ENCODE results near the gene YRDC. TPM values are rescaled to one million over a fixed set of nuclear protein-coding genes. Genes with fewer than 3 reads are reported as not detected.

YRDC gene, protein sequence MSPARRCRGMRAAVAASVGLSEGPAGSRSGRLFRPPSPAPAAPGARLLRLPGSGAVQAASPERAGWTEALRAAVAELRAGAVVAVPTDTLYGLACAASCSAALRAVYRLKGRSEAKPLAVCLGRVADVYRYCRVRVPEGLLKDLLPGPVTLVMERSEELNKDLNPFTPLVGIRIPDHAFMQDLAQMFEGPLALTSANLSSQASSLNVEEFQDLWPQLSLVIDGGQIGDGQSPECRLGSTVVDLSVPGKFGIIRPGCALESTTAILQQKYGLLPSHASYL
- total RNA-seq (2014; rRNA removed): 41.8 and 51.9 TPM in 2 replicates
- Bru-seq, nascent RNA: percentile 94 among the genes with signal in this experiment
- percentile 93 among the genes with signal in this experiment for BruChase-seq, experiment 1, labeled RNA remaining after a 6-hour chase
- BruChase-seq, experiment 2, labeled RNA remaining after a 2-hour chase: percentile 96 among the genes with signal in this experiment
- long read RNA-seq, transcript YRDC-201 (5 exons, 1,826 nt): major isoform, 91 of 98 reads
- long read RNA-seq, partial matches to known transcripts: 1 of 98 reads
- long read RNA-seq, other reads (novel, unspliced or antisense): 6 of 98 reads

DNA sequence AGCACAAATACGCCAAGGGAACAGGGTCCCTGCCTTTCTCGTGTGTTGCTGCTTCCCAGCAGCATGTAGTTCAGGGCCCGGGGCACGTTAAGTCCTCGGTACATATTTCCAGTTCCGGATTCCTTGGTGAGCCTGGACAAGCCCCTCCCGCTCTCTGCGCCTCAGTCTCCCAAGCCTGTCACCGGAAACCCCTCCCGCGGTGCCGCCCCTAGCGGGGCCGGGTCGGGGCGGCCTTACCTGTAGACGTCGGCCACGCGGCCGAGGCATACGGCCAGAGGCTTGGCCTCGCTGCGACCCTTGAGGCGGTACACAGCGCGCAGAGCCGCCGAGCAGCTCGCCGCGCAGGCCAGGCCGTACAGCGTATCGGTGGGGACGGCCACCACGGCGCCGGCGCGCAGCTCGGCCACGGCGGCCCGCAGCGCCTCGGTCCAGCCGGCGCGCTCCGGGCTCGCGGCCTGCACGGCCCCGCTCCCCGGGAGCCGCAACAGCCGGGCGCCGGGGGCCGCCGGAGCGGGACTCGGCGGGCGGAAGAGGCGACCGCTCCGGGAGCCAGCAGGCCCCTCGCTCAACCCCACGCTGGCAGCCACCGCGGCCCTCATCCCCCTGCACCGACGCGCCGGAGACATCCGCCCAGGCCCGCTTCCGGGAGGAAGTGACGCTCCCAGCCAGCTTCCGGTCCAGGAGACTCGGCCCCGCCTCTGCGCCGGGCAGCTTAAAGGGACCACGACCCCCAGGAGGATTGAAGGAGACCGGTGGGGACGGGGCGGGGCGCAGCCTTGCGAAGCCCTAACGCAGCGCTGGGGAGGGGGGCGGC, at the start of gene YRDC, which contains the start of gene C1orf122:
TSS of gene YRDC (minus strand) at position 654 of the 814 bp plus-strand sequence. CDS start at position 626, 28 bp downstream.
TSS of gene C1orf122 (plus strand) at position 236 of the 814 bp plus-strand sequence. CDS start 615 bp downstream, outside the sequence.
- H3K4me3 ChIP-seq (ENCODE audit: low read length): peak within 1 kb of the TSS; percentile 81
- peak within 1 kb of the TSS; percentile 94 for H3K4me2 ChIP-seq (ENCODE audit: low read length)
- H3K27ac ChIP-seq (ENCODE audit: low read length): 0 out of 2 replicates have a peak within 1 kb of the TSS, but pooled peaks have one; percentile 21
- peak within 1 kb of the TSS; percentile 51 for H2AFZ ChIP-seq (ENCODE audit: low read length)
- POLR2A ChIA-PET (ENCODE audit: unreplicated experiment): interaction anchor here (0.6 to 0.9 kb wide), 8 partner anchors 30 to 1374 kb away, joined by 3 to 24 read pairs (median 4); partner anchors contain the start of gene MTF1
- H3K27me3 ChIP-seq (ENCODE audit: low read length): no peaks in the 10 kb centered on the region
- peak; percentile 79 for ATAC-seq
- CTCF ChIA-PET: interaction anchor here (0.6 to 1.5 kb wide), 2 partner anchors 52 to 1465 kb away, joined by 3 to 27 read pairs; partner anchors contain the start of gene MTF1
- peaks cover 27% of the 10 kb centered on the region for H3K4me1 ChIP-seq (ENCODE audit: insufficient read depth, low read length)
- peak; percentile 92 for DNase-seq
- H3K36me3 ChIP-seq (ENCODE audit: low read depth, low read length): peaks cover 40% of the 10 kb centered on the region
- H3K9ac ChIP-seq (ENCODE audit: low read length): peak within 1 kb of the TSS; percentile 80
- no peaks in the 10 kb centered on the region for H3F3A ChIP-seq (ENCODE audit: low read length, unreplicated experiment)
- TF ChIP-seq CTCF (conservative IDR thresholded peaks at IDR 0.05; ENCODE audit: low read depth, low read length): no peak
- no peak for TF ChIP-seq EZH2phosphoT487 (IDR thresholded peaks at IDR 0.05; ENCODE audit: borderline replicate concordance, low read length)
- TF ChIP-seq EZH2 (IDR thresholded peaks at IDR 0.05; ENCODE audit: low read length, unreplicated experiment): no peak
- intact Hi-C loops (cut with micrococcal nuclease): loop anchor here (1.0 kb wide), 1 partner anchor 117 kb away; a partner anchor contains a TSS
- H3K9me3 ChIP-seq (ENCODE audit: low read length): no peaks in the 10 kb centered on the region
- H3K79me2 ChIP-seq (ENCODE audit: low read length): peaks cover 49% of the 10 kb centered on the region
- H4K20me1 ChIP-seq (ENCODE audit: low read length): peaks cover 31% of the 10 kb centered on the region
- no peaks in the 10 kb centered on the region for H3K9me2 ChIP-seq (replicated peaks; ENCODE audit: low read length)
- BruUV-seq (replicated peaks): no TSS peak

DNA sequence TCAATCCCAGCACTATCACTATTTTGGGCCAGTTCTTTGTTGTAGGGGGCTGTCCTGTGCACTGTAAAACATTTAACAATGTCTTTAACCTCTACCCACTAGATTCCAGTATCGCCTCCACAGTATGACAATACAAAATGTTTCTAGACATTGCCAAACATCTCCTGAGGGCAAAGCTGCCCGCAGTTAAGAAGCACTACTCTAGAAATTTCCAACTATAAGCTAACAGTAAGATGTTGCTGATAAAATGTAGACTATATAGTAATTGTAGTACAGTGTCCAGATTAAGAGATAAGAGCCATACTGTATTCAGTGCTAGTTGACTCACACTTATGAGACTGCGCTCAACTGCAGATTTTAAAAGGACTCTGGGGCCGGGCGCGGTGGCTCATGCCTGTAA, 46.4 kb upstream of the YRDC start:
- POLR2A ChIA-PET (ENCODE audit: unreplicated experiment): no interaction called here
- Histone ChIP-seq H3K9ac (ENCODE audit: low read length) (no peak overlapping the region), H3F3A (ENCODE audit: low read length, unreplicated experiment) (no peaks in the 10 kb centered on the region), H3K27ac (ENCODE audit: low read length) (no peak overlapping the region), H3K9me2 (replicated peaks; ENCODE audit: low read length) (no peaks in the 10 kb centered on the region), H3K36me3 (ENCODE audit: low read depth, low read length) (peaks cover 12% of the 10 kb centered on the region; the same call in 1 of the 2 replicates), H3K79me2 (ENCODE audit: low read length) (peaks cover 81% of the 10 kb centered on the region), H3K4me1 (ENCODE audit: insufficient read depth, low read length) (peaks cover 18% of the 10 kb centered on the region), H2AFZ (ENCODE audit: low read length) (no peak overlapping the region), H3K4me3 (ENCODE audit: low read length) (no peak overlapping the region), H3K27me3 (ENCODE audit: low read length) (no peaks in the 10 kb centered on the region), H4K20me1 (ENCODE audit: low read length) (peaks cover 11% of the 10 kb centered on the region; the same call in 1 of the 2 replicates), H3K4me2 (ENCODE audit: low read length) (no peak overlapping the region), H3K9me3 (ENCODE audit: low read length) (no peaks in the 10 kb centered on the region)
- no TSS peak for BruUV-seq (replicated peaks)
- DNase-seq (no peak), ATAC-seq (no peak)
- intact Hi-C loops (cut with micrococcal nuclease): no loop called here
- no peak for TF ChIP-seq EZH2phosphoT487 (IDR thresholded peaks at IDR 0.05; ENCODE audit: borderline replicate concordance, low read length)
- TF ChIP-seq EZH2 (IDR thresholded peaks at IDR 0.05; ENCODE audit: low read length, unreplicated experiment): no peak
- TF ChIP-seq CTCF (conservative IDR thresholded peaks at IDR 0.05; ENCODE audit: low read depth, low read length): no peak
- CTCF ChIA-PET: no interaction called here

Measured in PC-3 (cell line).